ENCODE results near the gene ZNF699.
"Not testable (repeated sequence)": the region's sequence is repeated elsewhere in the genome, so short reads cannot be mapped to it uniquely, and the experiment has no call there.

Gene ZNF699

GRCh38 chr19:9323919-9324583, 14.4 kb upstream of the ZNF699 start, which contains the start of gene ZNF559:
TSS of gene ZNF559 (plus strand) at chr19:9324179. CDS start at chr19:9338550, 14,371 bp downstream.
- no peaks in the 10 kb centered on the region for H4K20me1 ChIP-seq (ENCODE audit: control insufficient read depth, insufficient read depth, low read depth, low read length)
- peak within 1 kb of the TSS; percentile 62 for H3K27ac ChIP-seq (ENCODE audit: low read depth, low read length)
- TF ChIP-seq EZH2phosphoT487 (IDR thresholded peaks at IDR 0.05; ENCODE audit: borderline replicate concordance, low read length) (no peak), CTCF (IDR thresholded peaks at IDR 0.05; ENCODE audit: low read depth, low read length, poor library complexity, severe bottlenecking) (peak; percentile 60)
- peaks cover 6% of the 10 kb centered on the region for H3K79me2 ChIP-seq (ENCODE audit: control insufficient read depth, low read length)
- H3K9me3 ChIP-seq (ENCODE audit: control insufficient read depth, insufficient read depth, low read length): peaks cover 19% of the 10 kb centered on the region
- H3K4me1 ChIP-seq (ENCODE audit: control insufficient read depth, low read length): peaks cover 17% of the 10 kb centered on the region
- no peaks in the 10 kb centered on the region for H3K9me2 ChIP-seq (replicated peaks; ENCODE audit: control insufficient read depth, low read length)
- H3F3A ChIP-seq (ENCODE audit: control insufficient read depth, insufficient read depth): 0 out of 2 replicates have a peak, but pooled peaks cover 3% of the 10 kb centered on the region
- no peaks in the 10 kb centered on the region for H3K36me3 ChIP-seq (ENCODE audit: control insufficient read depth, low read length)
- peak within 1 kb of the TSS; percentile 77 for H3K4me3 ChIP-seq (ENCODE audit: low read length)
- no peaks in the 10 kb centered on the region for H3K27me3 ChIP-seq (ENCODE audit: control insufficient read depth, low read length)
- peak within 1 kb of the TSS; percentile 79 for H3K4me2 ChIP-seq (ENCODE audit: low read length)

- H3K27ac ChIP-seq (ENCODE audit: low read depth, low read length): peak overlapping the region; percentile 62
- 0 out of 2 replicates have a peak, but pooled peaks cover 3% of the 10 kb centered on the region for H3F3A ChIP-seq (ENCODE audit: control insufficient read depth, insufficient read depth)
- H3K36me3 ChIP-seq (ENCODE audit: control insufficient read depth, low read length): no peaks in the 10 kb centered on the region
- peaks cover 19% of the 10 kb centered on the region for H3K9me3 ChIP-seq (ENCODE audit: control insufficient read depth, insufficient read depth, low read length)
- H3K4me2 ChIP-seq (ENCODE audit: low read length): peak overlapping the region; percentile 79
- peak overlapping the region; percentile 77 for H3K4me3 ChIP-seq (ENCODE audit: low read length)
- H3K9me2 ChIP-seq (replicated peaks; ENCODE audit: control insufficient read depth, low read length): no peaks in the 10 kb centered on the region
- H3K79me2 ChIP-seq (ENCODE audit: control insufficient read depth, low read length): peaks cover 6% of the 10 kb centered on the region
- H4K20me1 ChIP-seq (ENCODE audit: control insufficient read depth, insufficient read depth, low read depth, low read length): no peaks in the 10 kb centered on the region
- no peak for TF ChIP-seq CTCF (IDR thresholded peaks at IDR 0.05; ENCODE audit: low read depth, low read length, poor library complexity, severe bottlenecking)
- H3K27me3 ChIP-seq (ENCODE audit: control insufficient read depth, low read length): no peaks in the 10 kb centered on the region
- H3K4me1 ChIP-seq (ENCODE audit: control insufficient read depth, low read length): peaks cover 17% of the 10 kb centered on the region
Observed at GRCh38 chr19:9323557-9323918, 13.9 kb upstream of the ZNF699 start.

GRCh38 chr19:9322201-9322600, 12.6 kb upstream of the ZNF699 start:
- Histone ChIP-seq H3K9me3 (ENCODE audit: control insufficient read depth, insufficient read depth, low read length) (peaks cover 17% of the 10 kb centered on the region), H3K4me1 (ENCODE audit: control insufficient read depth, low read length) (peaks cover 17% of the 10 kb centered on the region)
- H4K20me1 ChIP-seq (ENCODE audit: control insufficient read depth, insufficient read depth, low read depth, low read length); H3K36me3 ChIP-seq (ENCODE audit: control insufficient read depth, low read length); H3K9me2 ChIP-seq (replicated peaks; ENCODE audit: control insufficient read depth, low read length); H3K4me3 ChIP-seq (ENCODE audit: low read length); H3K27ac ChIP-seq (ENCODE audit: low read depth, low read length); H3K4me2 ChIP-seq (ENCODE audit: low read length); H3F3A ChIP-seq (ENCODE audit: control insufficient read depth, insufficient read depth); H3K79me2 ChIP-seq (ENCODE audit: control insufficient read depth, low read length); H3K27me3 ChIP-seq (ENCODE audit: control insufficient read depth, low read length): not testable (repeated sequence)

GRCh38 chr19:9321756-9322155, 12.1 kb upstream of the ZNF699 start:
- Histone ChIP-seq H3K4me1 (ENCODE audit: control insufficient read depth, low read length) (peaks cover 17% of the 10 kb centered on the region), H3K9me3 (ENCODE audit: control insufficient read depth, insufficient read depth, low read length) (peaks cover 17% of the 10 kb centered on the region)
- H3K4me3 ChIP-seq (ENCODE audit: low read length); H3K79me2 ChIP-seq (ENCODE audit: control insufficient read depth, low read length); H4K20me1 ChIP-seq (ENCODE audit: control insufficient read depth, insufficient read depth, low read depth, low read length); H3K27me3 ChIP-seq (ENCODE audit: control insufficient read depth, low read length); H3K9me2 ChIP-seq (replicated peaks; ENCODE audit: control insufficient read depth, low read length); H3F3A ChIP-seq (ENCODE audit: control insufficient read depth, insufficient read depth); H3K27ac ChIP-seq (ENCODE audit: low read depth, low read length); H3K4me2 ChIP-seq (ENCODE audit: low read length); H3K36me3 ChIP-seq (ENCODE audit: control insufficient read depth, low read length): not testable (repeated sequence)
